GM18520 (cell line): ENCODE measurements around the gene NEIL3.
A peak's percentile ranks its signal among the peaks of the same experiment; 100 is the strongest.
"Not testable (repeated sequence)": the region's sequence is repeated elsewhere in the genome, so short reads cannot be mapped to it uniquely, and the experiment has no call there.

ENCODE experiments used
- ATAC-seq: cut with Tn5 transposase; IDR thresholded peaks from one replicate; pipeline ENCODE4 v1.9.1; 2021; ENCODE audit not compliant: unreplicated experiment

The NEIL3 gene

DNA sequence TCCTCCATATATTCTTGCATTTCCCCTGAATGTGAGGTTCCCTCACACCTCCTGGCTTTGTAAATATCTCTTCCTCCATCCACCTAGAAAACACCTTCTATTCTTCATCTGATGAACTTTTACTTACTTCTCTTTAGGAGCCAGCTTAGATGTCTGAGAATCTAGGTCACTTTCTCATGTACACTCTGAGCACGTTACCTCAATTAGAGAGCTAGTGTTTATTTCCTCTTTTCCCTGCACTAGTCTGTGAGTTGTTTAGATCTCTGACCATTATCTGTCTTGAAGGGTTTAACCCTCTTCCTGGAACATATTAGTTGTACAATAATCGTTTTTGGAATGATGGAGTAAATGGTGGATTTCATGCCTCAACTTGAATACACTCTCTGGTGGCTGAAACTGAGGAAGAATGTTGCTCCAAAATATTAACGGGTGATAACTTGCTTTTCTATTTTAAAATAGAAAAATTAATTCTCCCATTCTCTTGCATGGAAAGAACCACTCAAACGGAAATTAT is 8.5 kb upstream of the NEIL3 start:
- no peak for ATAC-seq

DNA sequence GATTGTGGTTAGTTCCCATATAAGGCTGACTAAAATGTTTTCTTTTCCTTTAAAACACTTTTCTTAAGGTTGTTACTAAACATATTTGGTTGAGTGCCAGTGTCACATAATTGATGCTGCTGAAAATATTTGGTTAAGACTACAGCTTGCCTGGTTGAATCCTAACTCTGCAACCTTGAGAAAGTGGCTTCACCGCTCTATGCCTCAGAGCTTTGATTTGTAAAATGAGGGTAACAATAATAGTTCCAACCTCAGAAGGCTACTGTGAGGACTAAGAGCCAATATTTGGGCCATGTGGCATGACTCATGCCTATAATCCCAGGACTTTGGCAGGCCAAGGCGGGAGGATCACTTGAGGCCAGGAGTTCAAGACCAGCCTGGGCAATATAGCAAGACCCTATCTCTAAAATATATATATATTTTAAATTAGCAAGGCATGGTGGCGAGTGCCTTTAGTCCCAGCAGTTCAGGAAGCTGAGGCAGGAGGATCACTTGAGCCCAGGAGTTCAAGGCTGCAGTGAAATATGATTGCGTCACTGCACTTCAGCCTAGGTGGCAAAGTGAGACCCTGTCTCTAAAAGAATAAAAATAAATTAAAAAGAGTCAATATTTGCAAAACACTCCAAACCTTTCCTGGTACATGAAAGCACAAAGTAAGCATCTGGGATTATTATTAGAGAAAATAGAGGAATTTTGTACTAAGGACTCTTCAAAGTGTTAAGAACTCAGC is 7.1 kb upstream of the NEIL3 start:
- no peak for ATAC-seq

DNA sequence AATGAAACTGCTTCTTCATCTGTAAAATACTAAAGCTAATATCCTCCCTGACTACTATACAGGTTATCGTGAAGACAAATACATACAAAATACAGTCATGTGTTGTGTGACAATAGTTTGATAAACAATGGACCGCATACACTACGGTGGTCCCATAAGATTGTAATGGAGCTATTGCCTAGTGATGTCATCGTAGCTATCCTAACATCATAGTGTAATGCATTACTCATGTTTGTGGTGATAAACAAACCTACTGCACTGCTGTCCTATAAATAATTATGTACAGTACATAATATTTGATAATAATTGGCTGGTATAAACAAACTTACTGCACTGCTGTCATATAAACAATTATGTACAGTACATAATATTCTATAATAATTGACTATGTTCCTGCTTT is 5.6 kb upstream of the NEIL3 start:
- no peak for ATAC-seq

DNA sequence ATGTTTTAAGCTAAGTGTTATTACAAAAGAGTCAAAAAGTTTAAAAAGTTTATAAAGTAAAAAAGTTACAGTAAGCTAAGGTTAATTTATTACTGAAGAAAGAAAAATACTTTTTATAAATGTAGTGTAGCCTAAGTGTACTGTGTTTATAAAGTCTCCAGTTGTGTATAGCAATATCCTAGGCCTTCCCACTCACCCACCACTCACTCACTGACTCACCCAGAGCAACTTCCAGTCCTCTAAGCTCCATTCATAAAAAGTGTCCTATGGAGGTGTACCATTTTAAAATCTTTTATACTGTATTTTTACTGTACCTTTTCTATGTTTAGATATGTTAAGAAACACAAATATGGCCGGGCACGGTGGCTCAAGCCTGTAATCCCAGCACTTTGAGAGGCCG is 4.8 kb upstream of the NEIL3 start:
- ATAC-seq = not testable (repeated sequence)

DNA sequence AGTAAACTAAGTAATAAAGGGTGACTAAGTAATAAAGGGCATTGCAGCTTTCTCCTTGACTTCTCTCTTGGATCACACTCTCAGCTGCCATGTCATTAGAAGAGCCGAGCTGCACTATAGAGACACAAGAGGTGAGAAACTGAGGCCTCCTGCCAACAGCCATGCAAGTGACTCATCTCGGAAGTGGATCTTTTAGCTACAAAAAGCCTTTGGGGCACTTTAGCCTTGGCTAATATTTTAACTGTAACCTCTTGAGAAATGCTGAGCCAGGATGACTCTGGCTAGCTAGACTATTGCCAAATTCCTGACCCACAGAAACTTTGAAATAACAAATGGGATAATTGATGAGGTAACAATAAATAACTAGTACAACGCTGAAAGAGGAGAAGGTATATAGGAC is 1.5 kb upstream of the NEIL3 start:
- ATAC-seq = no peak

DNA sequence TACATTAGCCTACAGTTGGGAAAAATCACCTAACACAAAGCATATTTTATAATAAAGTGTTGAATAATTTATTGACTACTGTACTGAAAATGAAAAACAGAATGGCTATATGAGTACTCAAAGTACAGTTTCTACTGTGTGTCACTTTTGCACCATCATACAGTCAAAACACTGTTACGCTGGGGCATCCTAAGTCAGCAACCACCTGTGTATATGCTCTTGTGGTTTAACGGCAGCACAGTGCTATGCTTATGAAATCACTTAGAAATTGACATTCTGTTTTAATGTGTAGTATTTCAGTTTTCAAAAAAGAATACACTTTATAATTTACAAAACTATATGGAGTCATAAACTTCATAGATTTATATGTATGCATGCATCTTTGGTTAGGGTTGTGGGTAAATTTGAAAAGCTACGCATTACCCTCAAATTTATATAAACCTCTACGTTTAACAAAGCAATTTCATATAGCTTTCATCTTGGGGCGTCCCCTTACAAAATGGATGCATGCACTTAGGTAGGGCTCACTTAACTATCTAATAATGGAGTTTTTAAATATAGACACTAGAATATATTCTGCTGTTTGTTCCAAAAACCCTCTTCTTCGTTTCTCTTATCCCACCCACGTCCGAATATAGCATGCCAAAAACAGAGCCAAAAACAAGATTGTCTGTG is 690 bp upstream of the NEIL3 start:
- ATAC-seq = no peak

DNA sequence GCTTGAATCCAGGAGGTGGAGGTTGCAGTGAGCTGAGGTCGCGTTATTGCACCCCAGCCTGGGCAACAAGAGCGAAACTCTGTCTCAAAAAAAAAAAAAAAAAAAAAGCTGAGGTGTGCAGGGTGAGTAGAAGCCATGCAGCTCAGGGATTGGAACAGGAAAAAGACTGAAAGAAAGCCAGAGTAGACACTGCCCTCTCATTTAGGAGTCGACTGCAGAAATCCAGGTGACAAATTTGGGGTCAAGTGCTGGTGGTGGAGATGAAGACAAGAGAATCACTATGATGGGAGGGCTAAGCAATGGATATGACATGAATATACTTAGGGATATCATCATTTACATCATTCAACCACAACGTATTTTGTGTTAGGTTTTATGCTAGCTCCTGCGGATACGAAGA is 1.9 kb downstream of the NEIL3 start:
- ATAC-seq = no peak

DNA sequence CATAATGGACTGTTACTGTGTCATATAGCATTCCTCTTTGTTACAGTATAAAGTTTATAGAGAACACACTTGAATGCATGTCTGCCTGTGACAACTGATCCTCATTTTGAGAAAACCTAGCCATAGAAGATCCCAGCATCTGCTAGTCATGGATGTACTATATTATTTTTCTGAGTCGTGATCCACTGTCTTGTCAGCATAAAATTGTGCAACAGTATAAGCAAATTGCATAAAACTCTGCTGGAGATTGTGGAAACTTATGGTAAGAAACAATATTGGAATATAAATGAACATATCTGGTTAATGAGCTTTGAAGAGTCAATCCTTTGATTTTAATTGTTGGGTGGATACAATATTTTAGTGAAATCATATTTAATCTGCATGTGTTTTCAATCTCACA is 3.6 kb downstream of the NEIL3 start:
- ATAC-seq = no peak

DNA sequence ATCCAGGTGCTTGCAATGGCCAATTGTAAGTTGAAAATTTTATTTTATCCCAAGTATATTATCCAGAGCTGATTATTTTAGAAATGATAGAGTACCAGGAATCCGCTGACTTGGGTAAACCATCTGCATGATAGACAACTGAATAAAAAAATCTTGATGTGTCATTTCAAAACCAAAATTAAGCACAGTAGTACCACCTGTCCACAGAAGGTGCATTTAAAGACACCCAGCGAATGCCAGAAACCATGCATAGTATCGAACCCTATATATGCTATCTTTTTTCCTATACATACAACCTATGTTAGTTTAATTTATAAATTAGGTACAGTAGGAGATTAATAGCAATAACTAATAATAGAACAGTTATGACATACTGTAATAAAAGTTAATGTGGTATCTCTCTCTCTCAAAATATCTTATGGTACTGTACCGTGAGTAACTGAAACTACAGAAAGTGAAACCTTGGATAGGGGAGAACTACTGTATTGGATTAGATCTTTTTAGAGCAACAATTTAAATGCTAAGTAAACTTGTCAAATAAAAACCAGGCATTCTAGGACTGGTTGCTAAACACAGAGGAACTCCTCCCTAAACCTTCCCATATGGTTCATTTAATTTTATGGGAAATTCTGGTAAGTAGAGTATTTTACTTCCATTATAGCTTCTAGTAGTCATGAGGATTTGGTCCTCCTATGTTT is 6.2 kb downstream of the NEIL3 start:
- peak; percentile 68 for ATAC-seq

DNA sequence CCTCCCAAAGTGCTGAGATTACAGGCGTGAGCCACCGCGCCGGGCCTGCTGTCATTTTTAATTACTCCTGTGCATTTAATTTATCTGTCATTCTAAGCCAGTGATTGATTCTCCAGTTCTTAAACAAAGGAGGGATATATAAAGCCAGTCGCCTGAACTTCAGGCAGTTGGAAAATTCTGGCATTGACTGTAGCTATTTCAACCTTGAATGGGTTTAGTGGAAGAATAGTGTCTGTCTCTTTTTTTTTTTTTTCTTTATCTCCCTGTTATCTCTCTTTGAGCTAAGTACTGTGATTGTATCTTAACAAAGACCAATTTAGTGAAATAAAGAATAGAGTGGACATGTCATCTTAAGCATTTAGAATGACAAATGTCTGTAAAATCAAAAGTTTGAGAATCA is 11.0 kb downstream of the NEIL3 start:
- ATAC-seq = no peak

DNA sequence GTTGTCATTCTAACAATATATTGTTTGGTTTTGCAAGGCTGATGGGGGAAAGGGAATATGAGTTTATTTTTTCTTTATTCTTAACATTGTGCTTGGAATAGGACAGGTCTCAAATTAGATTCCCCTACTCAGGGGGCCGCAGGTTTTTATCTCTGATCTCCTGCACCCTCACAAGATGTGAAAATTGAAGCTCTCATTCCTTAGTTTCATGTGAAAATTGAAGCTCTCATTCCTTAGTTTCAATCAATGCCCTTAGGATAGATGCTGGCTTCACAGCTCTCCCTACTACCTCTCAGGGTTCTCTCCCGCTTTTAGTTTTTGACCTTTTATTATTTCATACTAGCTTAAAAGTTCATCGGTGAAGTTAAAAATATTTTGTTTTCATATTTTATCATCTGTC is 12.0 kb downstream of the NEIL3 start:
- ATAC-seq = no peak

DNA sequence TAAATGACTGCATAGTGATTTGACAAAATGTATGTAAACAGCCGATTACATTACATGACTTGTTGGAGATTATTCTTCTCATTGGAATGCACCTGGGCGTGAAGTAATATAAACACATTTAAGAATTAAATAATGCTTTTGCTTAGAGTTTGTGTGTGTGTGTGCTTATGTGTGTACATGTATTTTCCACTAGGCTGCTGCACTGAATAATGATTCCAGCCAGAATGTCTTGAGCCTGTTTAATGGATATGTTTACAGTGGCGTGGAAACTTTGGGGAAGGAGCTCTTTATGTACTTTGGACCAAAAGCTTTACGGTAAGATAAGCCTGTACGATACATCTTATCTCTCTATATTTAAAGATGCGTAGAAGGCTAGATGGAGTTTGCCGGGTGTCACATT is 12.6 kb downstream of the NEIL3 start:
- no peak for ATAC-seq

DNA sequence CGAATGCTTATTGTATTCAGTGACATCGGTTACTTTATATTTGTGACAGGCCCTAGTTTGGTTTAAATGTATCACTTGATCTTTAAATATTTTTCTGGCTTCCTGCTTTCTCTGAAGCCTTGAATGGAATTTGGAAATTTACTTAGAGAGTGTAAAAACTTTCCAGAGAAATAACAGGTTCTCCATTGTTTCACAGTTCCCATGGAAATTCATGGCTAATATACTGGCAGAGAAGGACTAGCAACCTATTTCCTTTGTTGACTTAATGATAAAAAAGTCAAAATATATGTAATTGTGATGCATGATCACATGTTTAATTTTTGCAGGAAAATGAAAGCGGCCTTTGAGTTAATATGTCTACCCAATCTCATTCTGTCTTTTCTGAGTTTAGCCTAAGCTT is 13.2 kb downstream of the NEIL3 start:
- no peak for ATAC-seq

DNA sequence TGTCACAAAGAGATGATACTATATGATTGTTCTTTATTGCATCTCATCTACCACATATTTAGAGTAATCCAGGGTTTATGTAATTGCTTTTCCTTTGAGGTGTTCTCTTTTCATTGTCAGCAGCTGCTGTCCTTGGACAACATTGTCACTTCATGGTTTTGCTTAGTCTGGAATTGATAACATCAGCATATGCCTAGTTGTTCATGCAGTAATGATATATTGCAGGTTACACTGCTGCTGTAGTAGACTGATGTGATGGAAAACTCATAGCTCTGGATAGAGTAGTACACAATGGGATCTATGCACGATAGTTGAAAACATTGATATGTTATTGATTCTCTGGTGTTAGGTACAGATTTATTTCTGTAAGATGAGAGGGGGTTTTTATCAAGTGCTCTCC is 13.7 kb downstream of the NEIL3 start:
- no peak for ATAC-seq

DNA sequence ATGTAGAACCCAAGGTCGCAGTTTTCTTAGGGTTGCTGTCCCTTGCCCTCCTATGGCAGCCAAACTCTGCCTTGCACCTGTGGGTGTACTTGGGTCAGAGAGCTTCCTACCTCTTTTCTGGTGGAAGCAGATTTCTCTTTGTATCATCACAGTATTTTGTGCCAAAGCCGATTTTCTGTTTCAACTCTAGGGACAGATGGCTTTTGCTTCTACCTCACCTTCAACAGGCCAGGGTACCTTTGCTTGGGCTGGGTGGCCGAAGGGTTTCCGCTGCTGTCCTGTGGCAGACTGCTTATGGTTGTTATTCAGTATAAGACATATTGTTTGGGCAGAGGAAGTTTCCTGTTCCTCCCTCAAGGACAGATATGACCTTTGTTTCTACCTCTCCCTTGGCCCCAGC is 22.4 kb downstream of the NEIL3 start:
- no peak for ATAC-seq

DNA sequence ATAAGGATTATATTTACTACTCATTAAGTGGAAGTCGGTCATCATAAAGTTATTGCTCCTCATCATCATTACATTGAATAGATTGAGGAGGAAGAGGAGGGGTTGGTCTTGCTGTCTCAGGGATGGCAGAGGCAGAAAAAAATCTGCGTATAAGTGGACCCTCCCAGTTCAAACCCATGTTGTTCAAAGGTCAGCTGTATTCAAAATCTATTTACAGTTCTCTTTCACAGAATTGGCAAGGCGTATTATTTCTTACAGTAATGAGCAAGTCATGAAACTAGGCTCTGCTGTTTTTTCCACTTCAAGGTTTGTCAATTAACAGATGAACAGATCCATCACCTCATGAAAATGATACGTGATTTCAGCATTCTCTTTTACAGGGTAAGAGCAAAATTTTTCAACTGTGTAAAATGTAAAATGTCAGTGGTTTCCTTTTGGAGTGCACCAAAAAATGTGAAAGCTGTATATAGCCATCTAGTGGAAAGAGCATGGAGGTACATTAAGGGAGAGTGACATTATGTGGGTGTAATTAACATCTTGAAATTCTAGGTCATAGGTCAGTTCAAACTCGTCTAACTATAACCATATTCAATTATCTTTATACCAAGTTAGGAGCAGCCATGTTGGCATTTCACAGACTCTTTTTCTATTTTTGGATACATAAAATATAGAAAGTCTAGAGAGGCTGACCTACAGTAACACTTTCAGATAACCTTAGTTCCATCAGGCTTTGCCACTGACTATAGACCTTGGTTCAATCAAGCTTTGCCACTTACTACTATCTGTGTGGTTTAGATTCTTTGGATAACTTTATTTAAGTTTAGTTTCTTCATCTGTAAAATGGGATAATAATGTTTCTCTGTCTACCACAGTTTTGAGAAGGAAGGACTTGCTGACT is 30.1 kb downstream of the NEIL3 start:
- peak; percentile 93 for ATAC-seq

DNA sequence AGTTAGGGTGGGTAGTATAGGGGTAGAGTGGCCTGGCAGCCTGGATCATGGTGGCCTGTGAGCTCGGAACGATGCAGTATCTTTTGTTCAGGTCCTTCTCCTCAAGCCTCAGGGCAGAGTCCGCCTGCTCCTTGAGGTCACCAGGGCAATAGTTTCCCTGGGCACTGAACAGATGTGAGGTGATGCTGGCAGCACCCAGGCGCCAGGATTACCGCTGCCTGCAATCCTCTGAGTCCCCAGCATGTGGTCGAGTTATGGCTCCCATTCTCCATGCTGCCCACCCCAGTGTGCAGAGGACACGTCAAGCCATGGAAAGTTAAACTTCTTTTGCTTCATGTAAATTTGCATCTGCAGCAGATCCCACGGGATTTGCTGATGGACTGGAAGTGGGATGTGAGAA is 38.7 kb downstream of the NEIL3 start:
- no peak for ATAC-seq

DNA sequence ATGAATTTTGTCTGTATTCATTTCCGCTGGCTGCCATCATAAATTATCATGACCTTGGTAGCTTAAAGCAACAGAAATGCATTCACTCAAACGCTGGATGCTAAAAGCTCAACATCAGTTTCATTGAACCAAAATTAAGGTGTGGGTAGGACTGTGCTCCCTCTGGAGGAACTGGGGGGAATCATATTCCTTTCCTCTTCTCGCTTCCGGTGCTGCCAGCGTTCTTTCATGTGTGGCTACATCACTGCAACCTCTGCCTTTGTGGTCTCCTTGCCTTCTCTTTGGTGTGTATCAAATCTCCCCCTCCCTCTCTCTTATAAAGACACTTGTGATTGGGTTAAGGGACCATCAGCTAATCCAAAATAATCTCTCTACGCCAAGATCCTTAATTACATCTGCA is 39.5 kb downstream of the NEIL3 start:
- ATAC-seq = no peak

DNA sequence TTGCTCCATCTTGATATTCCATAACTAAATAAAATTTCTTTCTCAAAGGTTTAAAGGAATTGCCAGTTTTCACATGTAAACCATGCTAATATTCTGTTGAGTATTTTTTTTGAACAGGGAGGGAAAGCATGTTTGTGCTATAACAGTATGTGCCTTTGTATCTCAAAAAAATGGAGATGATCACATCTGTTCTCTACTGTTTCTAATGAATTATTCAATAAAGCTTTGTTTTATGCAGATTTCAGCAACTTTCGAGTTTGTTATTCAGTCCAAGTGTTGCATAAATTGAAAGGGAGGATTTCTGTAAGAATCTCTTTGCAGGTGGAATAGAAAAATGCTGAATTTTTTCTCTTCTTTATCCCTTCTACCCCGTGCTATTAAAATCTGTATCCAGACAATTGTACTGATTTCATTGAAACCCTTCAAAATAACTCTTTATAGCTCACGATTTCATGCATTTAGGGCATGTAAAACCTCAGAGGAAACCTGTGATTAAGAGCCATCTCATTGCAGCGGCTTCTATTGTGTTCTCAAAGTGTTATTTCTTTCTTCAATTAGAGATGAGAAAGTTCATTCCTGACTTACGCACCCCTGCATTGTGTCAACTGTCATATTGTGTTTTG is 42.1 kb downstream of the NEIL3 start:
- ATAC-seq = no peak

DNA sequence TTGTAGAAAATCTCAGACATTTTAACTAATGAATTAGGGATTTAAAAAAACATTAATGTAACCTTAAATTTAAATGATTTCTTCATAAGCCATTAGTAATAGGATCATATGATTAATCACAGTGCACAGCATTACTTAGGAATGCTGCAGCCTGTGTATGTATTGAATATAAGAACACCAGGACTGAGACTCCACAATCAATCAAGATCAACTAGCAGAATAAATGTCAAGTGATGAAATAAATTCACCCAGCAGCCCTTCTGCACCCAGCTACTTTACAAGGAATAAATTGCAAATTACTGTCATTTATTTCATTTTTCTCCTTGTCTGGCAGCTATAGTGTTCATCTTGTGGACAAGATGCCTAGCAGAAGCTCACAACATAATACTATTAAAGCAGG is 46.5 kb downstream of the NEIL3 start:
- no peak for ATAC-seq

DNA sequence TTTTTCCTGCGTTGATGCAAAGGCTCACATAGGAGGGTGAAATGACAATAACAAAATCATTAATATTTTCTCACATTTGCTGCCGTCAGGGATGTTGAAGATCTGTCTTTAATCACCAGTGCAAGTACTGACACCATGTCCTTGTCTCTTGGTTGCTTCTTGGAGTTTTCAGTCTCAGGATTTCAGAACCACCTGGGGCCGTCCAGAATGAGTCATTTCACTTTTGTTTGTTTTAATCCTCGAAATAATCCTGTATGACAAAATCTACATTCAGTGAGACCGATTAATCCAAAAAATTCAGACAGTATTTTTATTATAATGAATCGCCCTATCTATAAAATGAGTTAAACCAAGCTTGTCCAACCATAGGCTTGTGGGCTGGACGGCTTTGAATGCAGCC is 47.2 kb downstream of the NEIL3 start:
- no peak for ATAC-seq
